Ramos (cell line): ENCODE results near the gene NPAS3.

ENCODE experiments used
- in situ Hi-C: fragments of 300-500 bp; cut with MboI; formaldehyde crosslinking; loops from one replicate; pipeline ENCODE4 v1.14.3; 2022; ENCODE audit warnings: low sequenced_read_pairs; ENCODE audit not compliant: unreplicated experiment

NPAS3 gene

DNA sequence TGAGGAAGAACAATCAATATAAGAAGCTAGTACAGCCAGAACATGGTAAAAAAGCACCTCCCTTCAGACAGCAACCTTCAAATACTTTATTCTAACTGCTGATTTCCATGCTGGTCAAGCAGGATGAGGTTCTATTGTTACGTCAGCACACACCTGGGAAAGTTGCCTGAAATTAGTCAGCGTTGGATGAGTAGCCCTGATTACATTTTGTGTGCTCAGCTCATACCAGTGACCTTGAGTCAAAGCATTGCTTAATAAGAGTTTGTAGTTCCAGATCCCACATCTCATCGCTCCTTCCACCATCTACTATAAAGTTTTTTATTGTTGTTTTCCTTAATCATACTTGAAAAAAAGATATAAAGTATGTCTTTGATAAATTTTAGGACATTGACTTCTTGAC lies 650.7 kb downstream of the NPAS3 start:
- in situ Hi-C loops, result no loop called here

DNA sequence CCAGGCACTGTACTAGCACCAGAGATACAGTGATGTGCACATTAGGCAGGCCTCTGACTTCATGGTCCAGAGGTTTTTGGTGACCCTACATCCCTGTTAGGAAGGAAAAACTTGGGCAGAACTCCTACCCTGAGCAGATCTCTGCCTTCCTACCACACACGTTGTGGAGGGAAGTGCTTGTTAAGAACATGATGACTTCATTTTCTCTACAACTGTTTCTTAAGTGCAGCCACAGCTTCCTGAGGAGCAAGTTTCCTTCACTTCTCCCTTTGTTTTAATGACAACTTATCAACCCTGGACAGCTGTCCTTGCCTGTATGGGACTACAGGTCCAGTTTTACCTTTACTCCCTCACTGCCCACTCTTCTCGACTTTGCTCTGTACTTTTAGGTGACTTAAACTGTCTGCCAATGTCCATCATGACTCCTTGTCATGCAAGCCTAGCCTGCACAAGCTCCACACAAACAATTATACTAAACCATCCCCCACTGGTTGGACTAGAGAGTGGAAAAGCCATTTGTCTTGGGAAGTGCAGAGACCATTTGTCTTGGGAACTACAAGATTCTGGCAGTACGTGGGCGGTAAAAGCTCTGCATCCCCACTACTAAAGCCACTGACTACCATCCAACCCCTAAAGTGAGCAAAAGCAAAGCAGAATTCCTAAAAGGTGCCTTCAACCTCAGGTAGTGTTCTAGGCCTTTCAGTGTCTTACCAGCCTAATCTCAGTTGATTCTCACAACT lies 652.4 kb downstream of the NPAS3 start:
- in situ Hi-C loops, result no loop called here

DNA sequence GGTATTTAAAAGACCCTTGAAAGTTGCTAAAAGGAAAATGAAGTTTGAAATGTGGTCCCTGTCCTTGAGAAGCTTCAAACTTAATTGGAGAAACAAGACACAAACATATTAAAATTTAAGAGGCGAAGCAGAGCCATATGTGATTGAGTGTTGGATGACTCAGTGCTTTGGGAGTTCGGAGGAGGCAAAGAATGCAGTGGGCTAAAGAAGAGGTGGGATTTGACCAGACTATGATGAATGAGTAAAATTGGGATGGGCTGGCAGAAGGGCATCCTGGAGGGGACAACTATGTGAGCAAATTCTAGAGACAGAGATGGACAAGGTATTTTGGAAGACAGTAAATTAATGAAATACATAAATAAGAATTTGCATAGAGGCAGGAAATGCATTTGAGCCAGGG lies 653.6 kb downstream of the NPAS3 start:
- in situ Hi-C loops, result no loop called here

DNA sequence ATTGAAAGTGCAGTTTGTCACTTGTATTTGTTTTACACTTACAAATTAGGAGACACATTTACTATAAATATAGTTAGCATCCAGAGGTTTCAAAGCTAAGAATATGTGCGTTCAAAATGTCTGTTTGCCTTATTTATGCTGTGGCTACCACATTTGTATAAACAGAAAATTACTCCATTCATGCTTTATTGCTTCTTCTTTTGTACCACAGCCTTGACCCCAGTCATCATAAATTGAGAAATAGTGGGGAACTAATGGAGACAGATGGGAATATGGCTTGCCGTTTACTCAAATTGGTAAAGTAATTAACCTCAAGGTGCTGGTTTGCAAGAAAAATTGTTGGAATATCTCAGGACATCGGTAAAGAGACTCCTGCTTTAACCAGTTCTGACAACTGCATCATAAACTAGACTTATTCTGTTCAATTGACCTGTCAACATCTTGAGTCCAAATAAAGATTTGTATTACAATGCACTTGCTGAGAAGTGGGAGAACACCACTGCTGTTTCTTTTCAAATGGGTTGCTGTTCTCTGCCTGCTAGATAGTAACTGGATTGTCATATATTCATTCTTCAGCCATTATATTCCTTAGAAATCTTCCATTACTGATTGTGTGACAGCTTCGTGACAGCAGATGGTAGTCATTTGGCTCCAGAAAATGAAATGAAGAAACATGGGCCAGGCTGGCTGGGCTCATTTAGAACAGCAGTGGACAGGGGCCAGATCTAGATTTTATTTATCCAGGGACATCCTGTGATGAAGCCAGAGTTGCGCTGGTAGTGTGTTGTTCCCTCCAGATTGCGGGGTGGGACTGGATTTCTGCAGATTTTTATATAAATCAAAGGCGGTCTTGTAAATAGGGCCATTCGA lies 657.8 kb downstream of the NPAS3 start:
- in situ Hi-C loops, result no loop called here

DNA sequence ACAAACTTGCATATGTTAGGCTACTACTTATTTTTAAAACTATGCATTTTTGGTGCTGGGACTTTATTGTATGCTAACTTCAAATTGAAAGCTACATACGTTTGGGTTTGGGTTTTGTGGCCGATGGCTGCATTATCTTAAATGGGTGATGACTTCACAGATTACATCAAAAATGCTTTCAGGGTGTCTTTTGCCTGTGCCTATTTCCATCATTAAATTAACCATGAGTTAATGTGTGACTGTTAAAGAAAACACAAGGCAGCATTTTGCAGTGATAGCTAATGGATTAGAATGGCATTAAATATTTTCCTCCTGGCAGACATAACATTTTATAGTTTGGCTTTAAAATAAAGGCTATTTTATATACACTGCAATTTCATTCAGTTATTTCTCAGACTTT lies 659.9 kb downstream of the NPAS3 start:
- in situ Hi-C loops, result no loop called here

DNA sequence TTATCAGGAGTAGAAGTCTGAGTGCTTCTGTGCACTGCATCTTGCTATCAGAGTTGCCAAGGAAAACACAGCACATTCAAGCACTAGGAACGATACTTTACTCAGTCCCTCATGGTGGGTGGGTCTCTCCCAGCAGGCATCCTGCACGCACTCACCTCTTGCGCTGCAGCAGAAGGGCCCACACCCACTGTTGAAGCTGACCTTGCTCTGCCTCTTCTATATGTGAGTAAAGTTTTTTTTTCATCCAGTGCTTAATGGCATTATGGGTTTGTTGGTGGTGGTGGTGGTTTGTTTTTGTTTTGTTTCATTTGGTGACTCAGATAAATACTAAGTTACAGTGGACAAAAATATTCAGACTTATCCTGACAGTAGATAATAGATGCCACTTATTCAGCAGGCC lies 663.7 kb downstream of the NPAS3 start:
- in situ Hi-C loops, result no loop called here

DNA sequence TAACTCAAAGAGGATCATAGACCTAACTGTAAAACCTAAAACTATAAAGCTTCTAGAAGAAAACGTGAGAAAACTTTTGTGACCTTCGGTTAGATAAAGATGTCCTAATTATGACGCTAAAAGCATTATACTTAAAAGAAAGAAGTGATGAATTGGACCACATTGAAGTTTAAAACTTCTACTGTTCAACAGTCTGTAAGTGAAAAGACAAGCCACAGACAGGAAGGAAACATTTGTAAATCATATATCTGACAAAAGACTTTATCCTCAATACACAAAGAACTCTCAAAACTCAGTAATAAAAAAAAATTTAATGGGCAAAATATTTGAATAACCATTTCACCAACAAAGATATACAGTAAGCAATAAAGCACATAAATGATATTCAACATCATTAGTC lies 667.9 kb downstream of the NPAS3 start:
- in situ Hi-C loops, result no loop called here

DNA sequence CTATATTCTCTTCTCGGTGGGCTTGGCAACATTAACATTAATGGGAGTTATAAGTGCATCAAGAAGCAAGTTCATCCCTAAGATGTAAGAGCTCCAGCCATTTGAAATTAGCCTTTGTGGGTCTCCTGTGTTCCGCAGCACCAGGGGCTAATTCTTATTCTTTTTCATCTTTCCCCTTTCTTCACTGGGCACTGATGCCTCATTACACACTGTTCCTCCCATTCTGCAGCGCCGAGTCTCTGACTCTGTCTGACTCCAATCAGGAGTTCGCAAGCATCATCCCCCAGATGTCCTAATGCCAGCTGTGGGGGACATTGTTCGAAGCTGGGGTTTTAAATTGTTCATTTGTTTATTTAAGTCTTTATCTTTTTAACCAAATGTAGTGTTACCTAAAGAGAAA lies 670.9 kb downstream of the NPAS3 start:
- in situ Hi-C loops, result no loop called here

DNA sequence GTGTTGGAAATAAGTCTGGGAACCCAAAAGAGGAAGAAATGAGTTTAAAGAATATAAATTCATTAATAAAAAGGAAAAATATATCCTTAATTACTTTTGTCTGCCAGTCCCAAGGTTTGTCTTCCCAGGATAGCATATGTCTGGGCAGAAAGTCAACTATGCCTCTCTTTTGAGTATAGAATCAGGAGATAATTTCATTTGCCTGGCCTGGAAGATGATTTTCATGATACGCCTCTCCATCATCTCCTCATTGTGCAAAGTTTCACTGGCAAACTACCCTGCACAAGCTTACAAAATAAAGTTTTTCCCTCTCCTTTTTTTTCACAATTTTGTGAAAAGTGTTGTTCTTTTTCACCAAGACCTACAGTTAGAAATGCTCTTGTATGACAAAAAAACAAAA lies 671.4 kb downstream of the NPAS3 start:
- in situ Hi-C loops, result no loop called here

DNA sequence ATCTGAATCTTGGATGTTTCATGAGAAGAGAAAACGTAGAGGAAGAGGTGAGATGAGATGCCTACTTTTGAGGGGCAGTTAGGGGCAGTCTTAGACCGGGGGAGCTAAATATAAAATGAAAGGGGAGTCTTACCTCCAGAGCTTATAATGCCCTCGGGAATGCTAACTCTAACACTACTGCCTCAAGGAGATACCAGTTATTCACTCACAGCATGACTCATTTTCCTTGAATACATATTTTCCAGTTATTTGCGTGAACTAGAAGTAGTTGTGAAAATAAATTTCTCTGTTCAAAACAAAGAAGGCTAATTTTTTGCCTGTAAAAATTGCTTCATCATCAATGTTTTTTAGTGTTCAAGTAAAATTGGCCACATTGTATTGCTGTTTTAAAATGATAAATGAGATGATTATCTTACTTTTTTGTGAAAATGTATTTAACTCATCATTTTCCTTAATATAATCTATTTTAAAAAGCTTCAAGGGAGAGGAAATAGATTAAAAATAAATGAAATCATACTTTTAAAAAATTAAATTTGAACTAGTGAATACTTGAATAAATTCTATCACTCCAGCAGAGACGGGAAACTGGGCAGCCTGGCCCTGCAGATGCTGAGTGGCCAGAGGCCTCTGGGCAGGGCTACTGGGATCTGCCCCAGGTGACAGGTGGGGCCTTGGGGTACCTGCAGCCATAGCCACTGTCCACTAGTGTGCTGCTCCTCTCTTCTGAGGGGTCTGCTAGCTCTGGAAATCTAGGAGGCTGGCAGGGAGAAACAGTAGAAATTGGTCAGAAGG lies 672.9 kb downstream of the NPAS3 start:
- in situ Hi-C loops, result no loop called here

DNA sequence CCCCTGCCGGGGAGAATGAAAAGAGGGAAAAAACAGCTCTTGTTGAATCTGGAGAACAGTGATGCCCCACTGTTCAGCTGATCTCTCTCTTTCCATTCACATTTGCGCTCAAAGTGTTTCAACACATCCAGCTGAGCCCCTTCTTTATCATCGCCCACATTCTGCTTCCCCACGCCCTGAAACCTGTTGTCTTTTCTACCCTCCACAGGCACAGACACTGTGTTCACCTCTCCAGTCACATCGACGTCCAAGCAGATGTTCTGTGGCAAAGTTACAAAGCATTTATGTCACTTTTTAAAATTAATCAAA lies 673.5 kb downstream of the NPAS3 start:
- in situ Hi-C loops, result no loop called here

DNA sequence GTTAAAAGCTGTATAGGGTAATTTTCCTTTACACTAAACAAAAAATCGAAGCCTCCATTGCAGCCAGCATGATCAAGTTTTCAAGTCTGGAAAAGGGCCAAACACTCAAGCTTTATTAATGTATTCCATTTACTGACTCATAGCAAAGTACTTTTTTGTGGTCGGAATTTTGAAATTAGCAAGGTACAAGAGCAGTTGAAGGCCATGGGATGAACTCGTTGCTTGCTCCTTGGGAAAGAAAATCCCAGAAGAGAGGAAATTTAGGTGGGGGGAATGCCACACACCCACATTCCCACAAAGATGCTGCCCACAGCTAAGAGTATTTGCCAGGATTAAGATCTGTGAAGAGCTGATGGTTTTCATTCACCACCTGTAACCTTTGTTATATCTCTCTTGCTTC lies 678.5 kb downstream of the NPAS3 start:
- in situ Hi-C loops, result no loop called here

DNA sequence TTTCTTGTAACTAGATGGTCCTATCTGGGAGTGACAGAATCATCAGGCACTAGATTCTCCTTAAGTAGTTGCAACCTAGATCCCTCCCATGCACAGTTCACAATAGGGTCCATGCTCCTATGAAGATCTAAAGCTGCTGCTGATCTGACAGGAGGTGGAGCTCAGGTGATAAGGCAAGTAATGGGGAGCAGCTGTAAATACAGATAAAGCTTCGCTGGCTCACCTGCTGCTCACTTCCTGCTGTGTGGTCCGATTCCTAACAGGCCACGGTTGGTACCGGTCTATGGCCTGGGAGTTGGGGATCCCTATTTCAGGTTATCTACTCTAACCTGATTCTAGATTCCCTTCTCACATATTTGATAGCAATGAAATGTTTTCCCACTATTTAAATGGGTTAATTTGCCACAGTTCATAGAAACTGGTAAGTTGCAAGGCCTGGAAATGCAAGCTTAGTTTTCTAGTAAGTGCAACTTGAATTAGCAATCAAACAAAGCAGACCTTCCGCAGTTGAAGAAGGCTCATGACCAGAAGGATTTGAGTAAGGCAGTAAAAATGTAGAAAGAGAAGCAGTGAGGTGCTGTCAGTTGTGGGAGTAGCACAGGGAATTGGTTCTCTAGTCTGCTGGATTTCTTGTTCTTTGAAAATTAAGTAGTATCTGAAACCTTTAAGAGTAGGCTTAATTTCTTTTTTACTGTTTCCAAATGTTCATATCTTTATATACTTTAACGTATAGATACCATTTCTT lies 679.9 kb downstream of the NPAS3 start:
- in situ Hi-C loops, result no loop called here

DNA sequence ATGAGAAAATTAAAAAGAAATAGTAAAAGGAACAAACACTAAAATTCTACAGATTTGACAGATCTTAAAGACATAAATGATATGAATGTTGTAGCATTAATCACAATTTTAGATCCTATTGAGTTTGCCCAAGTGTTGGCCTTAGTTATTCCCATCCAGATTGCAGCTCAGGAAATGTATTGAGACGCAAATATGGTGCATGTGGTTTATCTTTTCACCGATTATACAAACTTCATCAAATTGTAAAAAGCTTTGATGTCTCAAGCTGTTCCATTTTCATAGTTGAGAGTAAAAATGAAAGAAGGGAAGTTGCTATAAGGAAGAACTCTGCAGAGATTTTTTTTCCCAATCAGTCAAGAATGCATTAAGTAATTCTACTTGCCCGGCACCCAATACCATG lies 683.8 kb downstream of the NPAS3 start:
- in situ Hi-C loops, result no loop called here

DNA sequence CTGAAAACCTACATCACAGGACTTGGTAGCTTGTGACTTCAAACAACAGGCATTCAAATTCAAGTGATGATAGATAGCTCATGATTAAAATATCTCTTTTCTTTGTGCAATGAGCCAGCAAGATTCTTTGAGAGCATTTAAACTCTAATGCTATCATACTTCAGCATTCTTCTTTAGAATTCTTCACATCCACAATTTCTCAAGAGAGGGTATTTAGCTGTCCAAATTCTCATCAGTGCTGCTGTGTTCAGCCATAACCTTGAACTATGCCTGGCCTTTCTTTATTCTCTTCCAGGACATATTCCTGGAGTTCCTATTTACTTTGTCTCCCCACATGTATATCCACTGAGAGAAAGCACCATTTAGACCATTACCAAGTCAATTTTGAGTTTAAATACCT lies 691.1 kb downstream of the NPAS3 start:
- in situ Hi-C loops, result no loop called here

DNA sequence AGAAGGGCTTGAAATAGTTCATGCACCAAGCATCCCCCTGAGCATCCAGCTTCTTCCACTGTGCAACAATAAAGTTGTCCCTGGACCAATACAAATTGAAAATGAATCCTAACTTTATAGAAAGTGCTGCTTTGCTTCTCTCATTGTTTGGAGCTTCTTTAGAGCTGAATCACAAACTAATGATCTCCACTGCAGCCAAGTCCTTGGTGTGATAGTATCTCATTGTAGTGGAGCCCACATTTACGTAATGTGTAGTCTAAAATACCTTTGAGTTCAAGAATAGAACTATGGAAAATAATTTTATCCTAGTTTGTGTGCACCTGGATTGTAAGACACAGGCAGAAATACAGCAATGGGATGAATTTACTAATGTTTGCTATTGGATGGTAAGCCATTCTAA lies 692.3 kb downstream of the NPAS3 start:
- in situ Hi-C loops, result no loop called here

DNA sequence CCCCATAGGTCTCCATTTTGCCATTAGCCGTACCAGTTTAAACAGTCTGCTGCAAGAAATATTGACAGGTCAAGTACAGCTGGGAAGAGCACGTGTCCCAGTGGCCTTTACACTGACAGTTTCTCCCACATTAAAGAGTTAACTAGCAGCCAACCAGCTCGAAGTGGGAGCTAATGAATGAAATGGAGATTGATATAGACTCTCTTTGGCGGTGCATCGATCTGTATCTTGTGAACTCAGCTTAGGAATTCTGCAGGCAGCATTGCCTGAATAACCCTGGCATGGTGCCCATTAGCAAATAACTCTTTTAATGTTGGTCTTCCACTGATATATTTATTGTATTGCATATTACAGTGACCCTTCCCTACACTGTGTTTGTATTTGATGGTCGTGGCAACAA lies 692.8 kb downstream of the NPAS3 start:
- in situ Hi-C loops, result no loop called here

DNA sequence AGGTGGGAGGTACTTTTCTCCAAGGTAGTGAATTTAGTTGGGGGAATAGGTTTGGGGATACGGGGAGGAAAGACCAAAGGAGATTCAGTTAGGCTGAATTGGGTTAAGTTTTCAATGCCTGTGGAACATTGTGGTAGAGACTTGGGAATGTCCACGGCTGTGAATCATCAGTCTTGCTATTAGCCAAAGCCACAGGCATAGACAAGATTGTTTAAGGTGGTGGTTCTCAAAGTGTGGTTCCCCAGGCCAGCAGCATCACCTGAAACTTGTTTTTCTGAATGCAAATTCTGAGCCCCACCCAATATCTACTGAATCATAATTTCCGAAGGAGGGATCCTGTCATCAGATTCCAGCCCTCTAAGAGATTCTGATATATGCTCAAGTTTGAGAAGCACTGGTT lies 696.0 kb downstream of the NPAS3 start:
- in situ Hi-C loops, result no loop called here

DNA sequence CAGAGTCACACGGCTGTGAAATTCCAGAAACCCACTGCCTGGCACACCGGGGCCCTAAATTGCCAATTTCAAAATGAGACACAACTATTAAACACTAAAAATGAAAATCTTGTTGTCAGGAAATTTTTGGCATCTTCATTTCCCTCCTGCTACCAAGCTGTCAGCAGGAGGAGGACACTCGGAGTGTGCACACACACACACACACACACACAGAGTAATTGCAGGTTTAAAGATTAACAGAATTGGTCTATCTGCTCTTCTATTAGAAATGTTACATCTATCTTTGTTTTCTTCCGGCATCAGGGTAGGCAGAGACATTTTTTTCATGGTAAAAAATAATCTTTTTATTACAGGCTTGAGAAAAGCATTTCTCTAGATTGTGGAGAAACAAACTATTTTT lies 698.0 kb downstream of the NPAS3 start:
- in situ Hi-C loops, result no loop called here

DNA sequence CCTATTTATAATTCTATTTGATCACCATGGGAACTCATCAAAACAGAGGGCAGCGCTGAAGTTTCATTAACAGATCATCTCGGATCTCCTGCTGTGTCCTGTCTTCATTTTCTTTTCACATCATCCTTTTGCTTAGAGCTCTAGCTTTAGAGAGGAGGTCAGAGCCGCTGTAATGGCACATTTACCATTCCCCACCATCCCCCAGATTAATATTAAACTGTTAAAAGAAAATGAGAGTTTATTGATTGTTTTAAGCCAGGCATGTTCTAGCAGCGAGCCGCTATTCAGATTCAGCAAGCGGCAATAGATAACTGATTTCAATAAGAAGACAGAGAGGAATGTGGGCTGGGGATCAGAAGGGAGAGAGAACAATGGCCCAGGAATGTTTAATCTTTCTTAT lies 703.4 kb downstream of the NPAS3 start:
- in situ Hi-C loops, result no loop called here
